Glomerular endothelial cell (primary cell): ENCODE measurements around the gene NIPSNAP3A. TPM values are rescaled to one million over a fixed set of nuclear protein-coding genes. Genes with fewer than 3 reads are reported as not detected.

Experiments used
- DNase-seq: peaks from one replicate; pipeline ENCODE4 v3.0.0-alpha.2; 2011; ENCODE audit warnings: low read depth, low spot score; ENCODE audit errors: extremely low read depth
- total RNA-seq: library from RNA; depleted of rRNA; stranded (reverse); fragments of >200 nt; gene quantifications from 2 replicates; pipeline ENCODE4 v1.2.3, GENCODE V29; 2015

Gene NIPSNAP3A
- total RNA-seq, 1 donor from 2014 or later, result 47.0 TPM

- no peak for DNase-seq
These were observed 26.6 kb downstream of the NIPSNAP3A start for GRCh38 chr9:104774132-104774531.

- DNase-seq, result no peak
These were observed 27.5 kb downstream of the NIPSNAP3A start for GRCh38 chr9:104774831-104775573.

GRCh38 chr9:104775574-104775936 lies 28.1 kb downstream of the NIPSNAP3A start:
- no peak for DNase-seq

- no peak for DNase-seq
These were observed 28.5 kb downstream of the NIPSNAP3A start for GRCh38 chr9:104775976-104776375.

GRCh38 chr9:104776797-104777196 lies 29.3 kb downstream of the NIPSNAP3A start:
- DNase-seq, result no peak

GRCh38 chr9:104778802-104779201 lies 31.3 kb downstream of the NIPSNAP3A start:
- no peak for DNase-seq

GRCh38 chr9:104779334-104779733 lies 31.9 kb downstream of the NIPSNAP3A start:
- DNase-seq, result no peak

- DNase-seq, result no peak
These were observed 32.6 kb downstream of the NIPSNAP3A start for GRCh38 chr9:104779946-104780535.

- no peak for DNase-seq
These were observed 33.4 kb downstream of the NIPSNAP3A start for GRCh38 chr9:104780796-104781395.

GRCh38 chr9:104783588-104783987 lies 36.1 kb downstream of the NIPSNAP3A start:
- DNase-seq, result no peak

- no peak for DNase-seq
These were observed 36.6 kb downstream of the NIPSNAP3A start for GRCh38 chr9:104784098-104784497.

GRCh38 chr9:104786293-104786692 lies 38.8 kb downstream of the NIPSNAP3A start:
- no peak for DNase-seq

GRCh38 chr9:104787306-104788015 lies 40.0 kb downstream of the NIPSNAP3A start:
- no peak for DNase-seq

- no peak for DNase-seq
These were observed 40.8 kb downstream of the NIPSNAP3A start for GRCh38 chr9:104788251-104788650.

GRCh38 chr9:104794070-104794469 lies 46.6 kb downstream of the NIPSNAP3A start:
- DNase-seq, result no peak

- no peak for DNase-seq
These were observed 47.6 kb downstream of the NIPSNAP3A start for GRCh38 chr9:104795082-104795481.

- DNase-seq, result no peak
These were observed 48.4 kb downstream of the NIPSNAP3A start for GRCh38 chr9:104795857-104796256.

GRCh38 chr9:104798209-104798995 lies 50.9 kb downstream of the NIPSNAP3A start:
- DNase-seq, result no peak

GRCh38 chr9:104800068-104800785 lies 52.7 kb downstream of the NIPSNAP3A start:
- DNase-seq, result no peak

- no peak for DNase-seq
These were observed 54.6 kb downstream of the NIPSNAP3A start for GRCh38 chr9:104802110-104802509.
